ENCODE results near the gene MAK.
"Not testable (repeated sequence)": the region's sequence is repeated elsewhere in the genome, so short reads cannot be mapped to it uniquely, and the experiment has no call there.

MAK gene

GRCh38 chr6:10722820-10723566 is 115.3 kb downstream of the MAK start, which contains the start of gene TMEM14C:
TMEM14C (plus strand) TSS chr6:10723070; CDS start chr6:10724614, 1,544 bp downstream.
- peak; percentile 98 for DNase-seq

- DNase-seq, result peak; percentile 76
Measured at GRCh38 chr6:10722570-10722819, 115.8 kb downstream of the MAK start.

GRCh38 chr6:10721850-10722569 is 116.3 kb downstream of the MAK start:
- no peak for DNase-seq

GRCh38 chr6:10720960-10721849 is 117.1 kb downstream of the MAK start:
- DNase-seq, result not testable (repeated sequence)

GRCh38 chr6:10720265-10720959 is 117.9 kb downstream of the MAK start:
- DNase-seq, result peak; percentile 32

- DNase-seq, result peak; percentile 15
Measured at GRCh38 chr6:10719964-10720264, 118.4 kb downstream of the MAK start.

- peak; percentile 30 for DNase-seq
Measured at GRCh38 chr6:10719296-10719963, 118.9 kb downstream of the MAK start.

- no peak for DNase-seq
Measured at GRCh38 chr6:10713962-10714361, 124.4 kb downstream of the MAK start.

All from COR-L47 (cell line).